ENCODE results near the gene LPO. TPM values are rescaled to one million over a fixed set of nuclear protein-coding genes. Genes with fewer than 3 reads are reported as not detected.

Gene LPO
- total and polyA plus RNA-seq, 7 donors = 0.01 TPM; not detected in 6

DNA sequence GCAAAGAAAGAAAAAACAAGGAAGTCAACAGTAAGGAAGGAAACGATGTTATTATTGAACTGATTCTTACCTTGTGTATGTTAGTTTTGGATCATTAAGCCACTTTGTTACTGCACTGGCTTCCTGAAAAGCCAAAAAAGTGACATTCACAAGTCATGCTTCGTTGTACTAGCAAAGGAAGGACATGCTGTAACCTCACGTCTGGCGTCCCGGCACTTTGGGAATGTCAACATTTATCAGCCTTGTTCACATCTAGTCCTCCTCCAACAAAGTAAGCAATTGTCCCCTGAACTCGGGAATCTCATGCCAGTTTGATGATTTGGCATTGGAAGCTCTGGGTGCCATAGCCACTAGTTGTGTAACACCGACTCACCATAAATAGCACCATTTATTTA is 18.6 kb upstream of the LPO start:
- Histone ChIP-seq H3K4me3 (peak overlapping the region; percentile 85), H3K27ac (peak overlapping the region; percentile 78), H3K4me1 (no peaks in the 10 kb centered on the region), H3K27me3 (ENCODE audit: insufficient read depth in 3 of 3, low read length in 2 of 3) (no peaks in the 10 kb centered on the region), H3K9me3 (no peaks in the 10 kb centered on the region), H3K36me3 (ENCODE audit: insufficient read depth in 1 of 2, low read depth in 1 of 2) (peaks cover 0 to 28% of the 10 kb centered on the region in 2 donors)
- TF ChIP-seq, protein P1, sequence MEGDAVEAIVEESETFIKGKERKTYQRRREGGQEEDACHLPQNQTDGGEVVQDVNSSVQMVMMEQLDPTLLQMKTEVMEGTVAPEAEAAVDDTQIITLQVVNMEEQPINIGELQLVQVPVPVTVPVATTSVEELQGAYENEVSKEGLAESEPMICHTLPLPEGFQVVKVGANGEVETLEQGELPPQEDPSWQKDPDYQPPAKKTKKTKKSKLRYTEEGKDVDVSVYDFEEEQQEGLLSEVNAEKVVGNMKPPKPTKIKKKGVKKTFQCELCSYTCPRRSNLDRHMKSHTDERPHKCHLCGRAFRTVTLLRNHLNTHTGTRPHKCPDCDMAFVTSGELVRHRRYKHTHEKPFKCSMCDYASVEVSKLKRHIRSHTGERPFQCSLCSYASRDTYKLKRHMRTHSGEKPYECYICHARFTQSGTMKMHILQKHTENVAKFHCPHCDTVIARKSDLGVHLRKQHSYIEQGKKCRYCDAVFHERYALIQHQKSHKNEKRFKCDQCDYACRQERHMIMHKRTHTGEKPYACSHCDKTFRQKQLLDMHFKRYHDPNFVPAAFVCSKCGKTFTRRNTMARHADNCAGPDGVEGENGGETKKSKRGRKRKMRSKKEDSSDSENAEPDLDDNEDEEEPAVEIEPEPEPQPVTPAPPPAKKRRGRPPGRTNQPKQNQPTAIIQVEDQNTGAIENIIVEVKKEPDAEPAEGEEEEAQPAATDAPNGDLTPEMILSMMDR (IDR thresholded peaks at IDR 0.05) = no peak
- WGBS, 3 donors = 39 to 47% (median 40%) methylated on average over 7 of the region's 7 CpGs
- no peak for DNase-seq
- intact Hi-C loops (cut with DNase I) = no loop called here
- ATAC-seq = no peak

GRCh38 chr17:58224315-58224714 is 14.1 kb upstream of the LPO start:
- no peaks in the 10 kb centered on the region for H3K36me3 ChIP-seq (ENCODE audit: insufficient read depth in 1 of 2, low read depth in 1 of 2)
- no peaks in the 10 kb centered on the region for H3K27me3 ChIP-seq (ENCODE audit: insufficient read depth in 3 of 3, low read length in 2 of 3)
- no peaks in the 10 kb centered on the region for H3K4me1 ChIP-seq
- ATAC-seq (no peak), DNase-seq (no peak)
- intact Hi-C loops (cut with DNase I) = no loop called here
- no peaks in the 10 kb centered on the region for H3K9me3 ChIP-seq
- TF ChIP-seq, protein P1 (IDR thresholded peaks at IDR 0.05) = no peak
- no peak overlapping the region for H3K27ac ChIP-seq
- WGBS, 3 donors = 29 to 45% (median 34%) methylated on average over 1 of the region's 1 CpG
- H3K4me3 ChIP-seq = no peak overlapping the region

DNA sequence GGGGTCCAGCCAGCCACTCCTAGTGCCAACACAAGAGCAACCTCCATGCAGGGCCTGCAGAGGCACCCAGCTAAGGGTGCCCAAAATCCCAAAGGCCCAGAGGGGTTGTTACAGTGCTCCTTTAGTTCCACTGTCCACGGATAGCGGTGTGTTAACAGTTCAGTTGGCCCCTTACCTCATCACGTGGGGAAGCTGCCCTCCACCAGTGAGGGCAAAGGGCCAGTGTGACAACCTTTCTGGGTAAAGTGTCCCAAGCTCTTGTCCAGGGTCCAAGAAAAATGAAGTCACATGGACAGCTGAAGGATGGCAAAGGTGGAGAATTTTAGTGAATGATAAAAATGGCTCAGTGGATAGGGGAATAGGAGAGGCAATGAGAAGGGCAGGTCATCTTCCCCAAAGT is 10.7 kb upstream of the LPO start:
- no peak overlapping the region for H3K4me3 ChIP-seq
- TF ChIP-seq, protein P1 (IDR thresholded peaks at IDR 0.05) = no peak
- H3K27ac ChIP-seq = no peak overlapping the region
- DNase-seq (no peak), ATAC-seq (no peak)
- intact Hi-C loops (cut with DNase I) = no loop called here
- H3K36me3 ChIP-seq (ENCODE audit: insufficient read depth in 1 of 2, low read depth in 1 of 2) = no peaks in the 10 kb centered on the region
- H3K9me3 ChIP-seq = no peaks in the 10 kb centered on the region
- H3K27me3 ChIP-seq (ENCODE audit: insufficient read depth in 3 of 3, low read length in 2 of 3) = no peaks in the 10 kb centered on the region
- WGBS, 3 donors = 59 to 71% (median 63%) methylated on average over 3 of the region's 3 CpGs
- H3K4me1 ChIP-seq = no peaks in the 10 kb centered on the region

GRCh38 chr17:58228679-58229078 is 9.7 kb upstream of the LPO start:
- intact Hi-C loops (cut with DNase I) = no loop called here
- TF ChIP-seq, protein P1 (IDR thresholded peaks at IDR 0.05) = no peak
- WGBS, 3 donors = 27 to 30% (median 29%) methylated on average over 3 of the region's 3 CpGs
- DNase-seq = no peak
- Histone ChIP-seq H3K9me3 (no peaks in the 10 kb centered on the region), H3K27ac (no peak overlapping the region), H3K27me3 (ENCODE audit: insufficient read depth in 3 of 3, low read length in 2 of 3) (peaks cover 0 to 3% (median 0%) of the 10 kb centered on the region in 3 donors), H3K4me3 (no peak overlapping the region), H3K36me3 (ENCODE audit: insufficient read depth in 1 of 2, low read depth in 1 of 2) (no peaks in the 10 kb centered on the region), H3K4me1 (no peaks in the 10 kb centered on the region)
- ATAC-seq = no peak

DNA sequence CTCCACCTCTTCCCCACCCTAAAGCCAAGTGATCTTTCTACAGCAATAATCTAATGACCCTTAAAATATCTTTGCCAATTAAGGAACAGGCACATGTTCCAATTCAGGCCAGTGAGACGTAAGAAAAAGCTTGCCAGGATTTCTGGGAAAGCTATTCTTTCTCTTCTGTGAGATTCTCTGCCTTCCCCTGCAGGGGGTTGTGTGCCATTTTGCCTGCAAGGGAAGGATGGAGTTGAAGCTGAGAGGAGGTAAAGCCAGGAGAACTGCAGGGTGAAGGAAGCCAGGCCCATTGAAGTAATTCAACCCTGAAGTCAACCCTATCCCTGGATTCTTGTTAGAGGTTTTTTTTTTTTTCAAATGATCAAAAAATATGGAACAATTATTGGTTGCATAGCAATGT is 9.0 kb upstream of the LPO start:
- intact Hi-C loops (cut with DNase I) = no loop called here
- Histone ChIP-seq H3K4me1 (no peaks in the 10 kb centered on the region), H3K9me3 (no peaks in the 10 kb centered on the region), H3K4me3 (no peak overlapping the region), H3K36me3 (ENCODE audit: insufficient read depth in 1 of 2, low read depth in 1 of 2) (no peaks in the 10 kb centered on the region), H3K27me3 (ENCODE audit: insufficient read depth in 3 of 3, low read length in 2 of 3) (peaks cover 0 to 4% (median 0%) of the 10 kb centered on the region in 3 donors), H3K27ac (no peak overlapping the region)
- TF ChIP-seq, protein P1 (IDR thresholded peaks at IDR 0.05) = no peak
- ATAC-seq = no peak
- WGBS, 3 donors = 29 to 45% (median 29%) methylated on average over 1 of the region's 1 CpG
- DNase-seq = no peak

All from psoas muscle (tissue), 8 donors.